BJ (cell line): ENCODE measurements around the gene FOXK2. TPM values are rescaled to one million over a fixed set of nuclear protein-coding genes. Genes with fewer than 3 reads are reported as not detected.

Source experiments
- CTCF ChIA-PET: fragments of 350-600 bp; formaldehyde crosslinking; extraction: SDS; loops from one replicate; lab custom pipeline; 2021; ENCODE audit warnings: antibody characterized with exemption, inconsistent platforms; lab: Yijun Ruan, JAX
- POLR2A ChIA-PET: fragments of 300-600 bp; sonication (Branson Sonifier 250); formaldehyde crosslinking; extraction: SDS; loops from one replicate; lab custom pipeline; 2021; ENCODE audit warnings: antibody characterized with exemption; lab: Charles Lee
- DNase-seq: peaks from one replicate; pipeline ENCODE4 v3.0.0-alpha.2; 2011; ENCODE audit warnings: low read depth
- H3K27me3 ChIP-seq: 2 replicates; pipeline ENCODE4 v1.6.0; 2011; ENCODE audit warnings: low read length; ENCODE audit not compliant: control insufficient read depth, insufficient read depth
- H3K36me3 ChIP-seq: 2 replicates; pipeline ENCODE4 v1.5.1; 2011; ENCODE audit warnings: low read length; ENCODE audit not compliant: control insufficient read depth, insufficient read depth
- H3K4me3 ChIP-seq: 2 replicates; pipeline ENCODE4 v1.5.1; 2011; ENCODE audit warnings: low read depth, mild to moderate bottlenecking, control low read depth, low read length
- polyA plus RNA-seq: library from polyadenylated mRNA; depleted of rRNA; stranded (reverse); fragments of >200 nt; gene quantifications from 2 replicates; pipeline ENCODE4 v1.2.3, GENCODE V29; 2011
- TF ChIP-seq, protein P1 (sequence below): IDR thresholded peaks from 2 replicates; pipeline ENCODE4 v1.5.1; 2011; ENCODE audit warnings: low read depth, mild to moderate bottlenecking, control low read depth, inconsistent platforms, low read length, moderate library complexity; ENCODE audit not compliant: insufficient read depth

FOXK2 gene
- polyA plus RNA-seq, 1 experiment, result 19.2 TPM

DNA sequence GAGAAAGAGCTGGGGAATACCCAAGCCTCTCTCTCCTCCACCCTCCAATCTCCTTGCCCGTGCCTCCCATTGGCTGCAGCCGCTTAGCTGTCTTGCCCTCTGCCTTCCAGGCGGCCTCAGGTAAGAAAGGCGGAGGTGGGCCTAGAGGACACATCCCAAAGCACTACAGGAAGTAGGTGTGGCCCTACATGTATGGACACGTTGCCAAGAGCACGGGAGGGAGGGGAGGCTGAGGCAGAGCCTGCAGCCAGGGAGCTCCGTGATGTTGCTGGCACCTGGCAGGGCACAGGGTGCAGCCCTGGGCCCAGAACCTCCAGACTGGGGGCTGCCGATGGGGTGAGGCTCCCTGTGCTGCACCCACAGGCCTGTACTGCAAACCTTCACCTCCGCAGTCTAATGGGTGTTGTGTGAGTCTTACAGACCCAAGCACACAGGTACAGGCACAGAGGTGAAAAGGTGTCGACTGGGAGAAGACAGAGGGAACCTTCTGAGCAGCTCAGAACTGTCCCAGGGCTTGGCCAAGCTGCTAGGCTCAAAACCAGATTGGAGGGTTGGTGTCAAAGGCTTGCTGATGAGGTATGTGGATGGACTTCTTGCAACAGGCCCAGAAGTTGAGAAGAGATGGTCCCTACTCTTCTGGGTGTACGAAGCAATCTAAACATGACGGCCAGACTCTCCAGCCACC lies 23.5 kb upstream of the FOXK2 start:
- no peaks in the 10 kb centered on the region for H3K27me3 ChIP-seq
- TF ChIP-seq, protein P1, sequence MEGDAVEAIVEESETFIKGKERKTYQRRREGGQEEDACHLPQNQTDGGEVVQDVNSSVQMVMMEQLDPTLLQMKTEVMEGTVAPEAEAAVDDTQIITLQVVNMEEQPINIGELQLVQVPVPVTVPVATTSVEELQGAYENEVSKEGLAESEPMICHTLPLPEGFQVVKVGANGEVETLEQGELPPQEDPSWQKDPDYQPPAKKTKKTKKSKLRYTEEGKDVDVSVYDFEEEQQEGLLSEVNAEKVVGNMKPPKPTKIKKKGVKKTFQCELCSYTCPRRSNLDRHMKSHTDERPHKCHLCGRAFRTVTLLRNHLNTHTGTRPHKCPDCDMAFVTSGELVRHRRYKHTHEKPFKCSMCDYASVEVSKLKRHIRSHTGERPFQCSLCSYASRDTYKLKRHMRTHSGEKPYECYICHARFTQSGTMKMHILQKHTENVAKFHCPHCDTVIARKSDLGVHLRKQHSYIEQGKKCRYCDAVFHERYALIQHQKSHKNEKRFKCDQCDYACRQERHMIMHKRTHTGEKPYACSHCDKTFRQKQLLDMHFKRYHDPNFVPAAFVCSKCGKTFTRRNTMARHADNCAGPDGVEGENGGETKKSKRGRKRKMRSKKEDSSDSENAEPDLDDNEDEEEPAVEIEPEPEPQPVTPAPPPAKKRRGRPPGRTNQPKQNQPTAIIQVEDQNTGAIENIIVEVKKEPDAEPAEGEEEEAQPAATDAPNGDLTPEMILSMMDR, result no peak
- DNase-seq, result no peak
- H3K36me3 ChIP-seq, result no peaks in the 10 kb centered on the region
- ChIA-PET CTCF (interaction anchor here (0.6 to 1.0 kb wide), 2 partner anchors 20 to 201 kb away, joined by 3 to 4 read pairs; no protein-coding TSS in a partner anchor), POLR2A (no interaction called here)
- no peak overlapping the region for H3K4me3 ChIP-seq

DNA sequence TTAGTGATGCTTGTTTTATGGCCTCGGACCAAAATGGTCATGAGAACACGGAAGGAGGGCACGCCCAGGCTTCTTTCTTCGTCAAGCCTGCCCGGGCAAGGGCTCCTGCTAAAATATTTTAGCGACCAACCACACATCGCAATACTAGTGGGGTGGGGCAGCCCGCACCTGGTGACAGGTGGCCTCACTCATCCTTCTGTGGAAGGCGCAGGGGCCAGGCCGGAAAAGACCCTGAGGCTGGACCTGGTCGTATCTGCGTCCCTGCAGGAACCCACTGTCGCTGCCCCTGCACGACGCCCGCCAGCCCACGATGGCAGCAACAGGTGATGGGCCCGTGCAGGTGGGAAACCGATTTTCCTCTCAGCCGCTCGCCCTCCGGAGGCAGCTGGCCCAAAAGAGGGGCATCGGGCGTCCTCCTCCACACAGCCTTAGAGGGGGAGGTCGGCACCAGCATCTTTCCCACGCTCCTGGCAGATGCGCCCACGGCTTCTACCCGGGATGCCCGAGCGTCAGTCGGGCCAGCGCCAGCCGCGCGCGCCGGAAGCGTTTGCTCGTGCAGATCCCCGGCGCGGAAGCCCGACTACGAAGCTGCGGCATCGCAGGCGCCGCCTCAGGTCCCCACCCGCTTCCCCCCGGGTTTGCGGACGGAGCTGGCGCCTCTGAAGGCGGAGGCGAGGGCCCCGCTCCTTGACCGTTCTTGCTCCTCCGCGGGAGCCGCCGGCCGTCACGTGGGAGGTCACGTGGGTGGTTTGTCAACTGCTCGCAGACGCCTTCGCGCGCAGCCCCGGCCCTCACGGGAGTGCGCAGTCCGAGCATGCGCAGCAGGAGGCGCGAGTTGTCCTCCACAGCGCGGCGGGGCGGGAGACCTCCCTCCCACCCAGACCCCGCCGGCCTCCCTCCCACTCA lies 22.8 kb upstream of the FOXK2 start:
- Histone ChIP-seq H3K27me3 (no peaks in the 10 kb centered on the region), H3K36me3 (no peaks in the 10 kb centered on the region), H3K4me3 (peak overlapping the region; percentile 65)
- ChIA-PET CTCF (no interaction called here), POLR2A (no interaction called here)
- TF ChIP-seq, protein P1, result no peak
- DNase-seq, result peak; percentile 59

DNA sequence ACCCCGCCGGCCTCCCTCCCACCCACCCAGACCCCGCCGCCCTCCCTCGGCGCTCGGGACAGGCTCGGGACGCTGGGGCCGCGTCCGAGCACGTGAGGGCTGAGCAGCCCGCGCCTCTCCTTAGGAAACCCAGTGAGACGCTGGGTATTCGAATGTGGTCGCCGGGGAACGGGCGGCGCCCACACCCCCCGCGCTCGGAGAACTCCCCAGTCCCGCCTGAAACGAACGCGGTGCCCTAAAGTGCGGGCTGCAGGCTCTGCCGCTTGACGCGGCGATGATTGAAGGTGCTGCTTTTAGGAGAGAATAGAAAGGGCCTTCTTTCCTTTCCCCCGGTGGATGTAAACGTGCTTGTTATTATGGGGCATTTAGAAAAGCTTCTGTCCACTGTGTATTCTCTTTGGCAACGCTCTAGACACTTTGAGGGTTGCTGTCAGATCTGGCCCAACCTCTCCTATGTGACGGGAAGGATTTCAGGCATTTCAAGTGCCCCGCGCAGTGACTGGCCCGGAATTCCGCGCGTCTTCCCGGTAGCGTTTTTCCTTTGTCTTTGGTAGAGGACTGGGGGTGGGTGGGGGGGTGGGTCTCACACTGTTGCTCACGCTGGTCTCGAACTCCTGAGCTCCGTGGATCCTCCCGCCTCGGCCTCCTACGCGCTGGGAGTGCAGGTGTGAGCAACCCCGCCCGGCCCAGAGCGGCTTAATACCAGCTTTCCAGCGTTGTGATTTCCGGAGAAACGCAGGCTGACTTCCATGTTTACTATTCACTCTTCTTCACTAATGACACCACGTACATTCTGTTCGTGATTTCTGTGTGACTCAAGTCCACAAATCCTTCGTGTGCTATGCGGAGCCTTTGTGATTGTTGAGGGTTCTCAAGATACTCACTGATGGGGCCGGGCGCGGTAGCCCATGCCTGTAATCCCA lies 21.8 kb upstream of the FOXK2 start:
- ChIA-PET CTCF (no interaction called here), POLR2A (no interaction called here)
- DNase-seq, result no peak
- Histone ChIP-seq H3K4me3 (peak overlapping the region; percentile 65), H3K36me3 (no peaks in the 10 kb centered on the region), H3K27me3 (no peaks in the 10 kb centered on the region)
- TF ChIP-seq, protein P1, result no peak

DNA sequence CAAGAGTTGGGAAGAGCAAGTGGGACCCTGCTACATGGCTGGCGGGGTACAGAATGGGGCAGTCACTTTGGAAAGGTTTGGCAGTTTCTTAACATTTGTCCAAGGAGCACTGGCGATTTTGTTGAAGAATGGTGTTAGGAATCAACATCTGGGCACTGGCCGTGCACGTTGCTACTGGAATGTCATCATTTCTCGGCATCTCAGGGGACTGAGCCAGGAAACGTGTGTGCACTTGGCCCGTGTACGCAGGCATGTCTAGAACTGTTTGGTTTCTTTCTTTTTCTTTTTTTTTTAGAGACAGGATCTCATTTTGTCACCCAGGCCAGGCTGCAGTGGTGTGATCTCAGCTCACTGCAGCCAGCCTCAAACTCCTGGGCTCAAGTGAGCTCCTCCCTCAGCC lies 17.3 kb upstream of the FOXK2 start:
- ChIA-PET CTCF (interaction anchor here (0.6 to 1.1 kb wide), 3 partner anchors 8 to 29 kb away, joined by 3 read pairs; no protein-coding TSS in a partner anchor), POLR2A (no interaction called here)
- H3K36me3 ChIP-seq, result no peaks in the 10 kb centered on the region
- no peak overlapping the region for H3K4me3 ChIP-seq
- TF ChIP-seq, protein P1, result no peak
- H3K27me3 ChIP-seq, result no peaks in the 10 kb centered on the region
- DNase-seq, result no peak
